Body of pancreas (tissue), 4 donors: Measurements from ENCODE around the gene KRT73. TPM values are rescaled to one million over a fixed set of nuclear protein-coding genes. Genes with fewer than 3 reads are reported as not detected.

Experiments
- ATAC-seq: fragments of 150-250 bp; one replicate; pipeline ENCODE4 v1.9.1; 2016
- DNase-seq, 4 donors: peaks; one replicate each; pipeline ENCODE4 v3.0.0-alpha.2; 2019
- H3K27ac ChIP-seq, 4 donors: fragments of 200-600 bp; sonication (generic); 1 replicate in 3 of 4; 2 replicates in 1 of 4; pipeline versions ENCODE4 v1.5.1 to v1.6.1; 2016 to 2019; ENCODE audit warnings: mild to moderate bottlenecking in 1 of 4, mixed read lengths in 1 of 4, moderate library complexity in 1 of 4
- H3K27me3 ChIP-seq, 2 donors: fragments of 200-600 bp; sonication (generic); one replicate each; pipeline ENCODE4 v1.6.0; 2016; ENCODE audit warnings: mild to moderate bottlenecking in 1 of 2
- H3K36me3 ChIP-seq, 2 donors: fragments of 200-600 bp; sonication (generic); replicated peaks in 1 of 2; 2 replicates each; pipeline ENCODE4 v1.5.1; 2016; ENCODE audit warnings: low read depth in 2 of 2; ENCODE audit not compliant: insufficient read depth in 1 of 2
- H3K4me1 ChIP-seq: fragments of 200-600 bp; sonication (generic); one replicate; pipeline ENCODE4 v1.6.0; 2016
- H3K4me3 ChIP-seq, 2 donors: fragments of 200-600 bp; sonication (generic); 1 replicate in 1 of 2; 2 replicates in 1 of 2; pipeline ENCODE4 v1.5.1; 2016 to 2019
- H3K9me3 ChIP-seq, 3 donors: fragments of 200-600 bp; sonication (generic); 1 replicate in 2 of 3; 2 replicates in 1 of 3; pipeline ENCODE4 v1.5.1; 2016
- POLR2A ChIP-seq, 3 donors: fragments of 450-650 bp; IDR thresholded peaks; one replicate each; pipeline ENCODE4 v1.6.1; 2016; ENCODE audit warnings: antibody characterized with exemption in 3 of 3, mild to moderate bottlenecking in 2 of 3
- WGBS, 2 donors: methylation state at CpG; one replicate each; pipeline ENCODE4 v1.1.5; 2017; 5-methylcytosine and 5-hydroxymethylcytosine counted together
- intact Hi-C: fragments of 100-400 bp; cut with DNase I; formaldehyde crosslinking; loops from one replicate; pipeline ENCODE4 v1.15.1; 2023
- total RNA-seq, 2 donors: library from RNA; depleted of rRNA; stranded (reverse); fragments of >200 nt; gene quantifications; one replicate each; pipeline ENCODE4 v1.1.0, GENCODE V29; 2016
- TF ChIP-seq, protein P1 (sequence below), 7 experiments: fragments of 450-650 bp in 4 of 7; fragments of 200-600 bp in 3 of 7; sonication (generic) in 3 of 7; IDR thresholded peaks; one replicate each; pipeline ENCODE4 v1.5.1; 2016 to 2019; ENCODE audit warnings: antibody characterized with exemption in 7 of 7

KRT73 gene
- total RNA-seq, 2 donors from 2014 or later = 1.3 TPM; not detected in 1

DNA sequence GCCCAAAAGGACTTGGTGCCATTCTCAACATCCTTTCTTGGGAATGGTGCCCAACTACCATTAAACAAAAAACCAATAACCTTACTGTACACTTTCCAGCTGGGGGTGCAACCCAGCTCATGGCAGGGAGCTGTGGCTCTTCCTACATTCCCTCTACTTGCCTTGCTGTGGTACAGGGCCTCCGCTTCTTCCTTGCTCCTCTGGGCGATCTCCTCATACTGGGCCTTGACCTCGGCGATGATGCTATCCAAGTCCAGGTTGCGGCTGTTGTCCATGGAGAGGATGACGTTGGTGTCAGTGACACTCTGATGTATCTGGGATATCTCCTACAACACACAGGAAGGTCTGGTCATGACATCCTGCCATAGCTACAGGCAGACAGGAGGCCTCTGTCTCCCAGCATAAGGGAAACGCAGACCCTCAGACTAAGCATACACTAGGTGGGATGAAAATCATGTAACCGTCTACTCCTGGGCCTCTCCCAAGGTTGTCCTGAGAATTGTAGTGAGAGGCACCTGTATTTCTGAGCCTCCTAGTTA lies 29.7 kb upstream of the KRT73 start:
- ATAC-seq = no peak
- Histone ChIP-seq H3K27me3 (no peaks in the 10 kb centered on the region), H3K27ac (no peak overlapping the region), H3K9me3 (no peaks in the 10 kb centered on the region), H3K4me1 (no peaks in the 10 kb centered on the region), H3K4me3 (no peak overlapping the region), H3K36me3 (no peaks in the 10 kb centered on the region)
- TF ChIP-seq, protein P1, sequence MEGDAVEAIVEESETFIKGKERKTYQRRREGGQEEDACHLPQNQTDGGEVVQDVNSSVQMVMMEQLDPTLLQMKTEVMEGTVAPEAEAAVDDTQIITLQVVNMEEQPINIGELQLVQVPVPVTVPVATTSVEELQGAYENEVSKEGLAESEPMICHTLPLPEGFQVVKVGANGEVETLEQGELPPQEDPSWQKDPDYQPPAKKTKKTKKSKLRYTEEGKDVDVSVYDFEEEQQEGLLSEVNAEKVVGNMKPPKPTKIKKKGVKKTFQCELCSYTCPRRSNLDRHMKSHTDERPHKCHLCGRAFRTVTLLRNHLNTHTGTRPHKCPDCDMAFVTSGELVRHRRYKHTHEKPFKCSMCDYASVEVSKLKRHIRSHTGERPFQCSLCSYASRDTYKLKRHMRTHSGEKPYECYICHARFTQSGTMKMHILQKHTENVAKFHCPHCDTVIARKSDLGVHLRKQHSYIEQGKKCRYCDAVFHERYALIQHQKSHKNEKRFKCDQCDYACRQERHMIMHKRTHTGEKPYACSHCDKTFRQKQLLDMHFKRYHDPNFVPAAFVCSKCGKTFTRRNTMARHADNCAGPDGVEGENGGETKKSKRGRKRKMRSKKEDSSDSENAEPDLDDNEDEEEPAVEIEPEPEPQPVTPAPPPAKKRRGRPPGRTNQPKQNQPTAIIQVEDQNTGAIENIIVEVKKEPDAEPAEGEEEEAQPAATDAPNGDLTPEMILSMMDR (IDR thresholded peaks at IDR 0.05) = no peak
- TF ChIP-seq POLR2A (IDR thresholded peaks at IDR 0.05) = no peak
- WGBS, 2 donors = 90 to 96% methylated on average over 7 to 8 of the region's 8 CpGs
- intact Hi-C loops = no loop called here
- DNase-seq = no peak

DNA sequence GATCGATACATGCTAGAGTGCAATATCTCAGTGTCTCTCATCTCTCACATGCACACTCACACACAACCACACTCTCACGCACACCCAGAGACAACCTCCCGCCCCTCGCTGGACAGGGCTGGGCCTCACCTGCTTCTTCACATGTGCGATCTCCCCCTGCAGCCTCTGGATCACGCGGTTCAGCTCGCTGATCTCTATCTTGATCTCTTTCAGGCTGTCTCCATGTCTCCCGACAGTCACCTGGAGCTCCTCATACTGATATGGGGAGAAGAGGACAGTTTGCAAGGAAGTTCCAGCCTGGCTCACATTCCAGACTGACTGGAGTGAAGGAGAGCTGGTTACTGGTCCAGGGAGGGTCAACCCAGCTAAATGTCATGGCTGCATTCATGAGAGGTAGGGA lies 29.2 kb upstream of the KRT73 start:
- intact Hi-C loops = no loop called here
- no peaks in the 10 kb centered on the region for H3K27me3 ChIP-seq
- H3K4me3 ChIP-seq = no peak overlapping the region
- ATAC-seq (no peak), DNase-seq (no peak)
- no peak for TF ChIP-seq POLR2A (IDR thresholded peaks at IDR 0.05)
- TF ChIP-seq, protein P1 (IDR thresholded peaks at IDR 0.05) = no peak
- H3K27ac ChIP-seq = no peak overlapping the region
- no peaks in the 10 kb centered on the region for H3K36me3 ChIP-seq
- H3K4me1 ChIP-seq = no peaks in the 10 kb centered on the region
- H3K9me3 ChIP-seq = no peaks in the 10 kb centered on the region
- 86 to 90% methylated on average over 9 of the region's 9 CpGs for WGBS, 2 donors

DNA sequence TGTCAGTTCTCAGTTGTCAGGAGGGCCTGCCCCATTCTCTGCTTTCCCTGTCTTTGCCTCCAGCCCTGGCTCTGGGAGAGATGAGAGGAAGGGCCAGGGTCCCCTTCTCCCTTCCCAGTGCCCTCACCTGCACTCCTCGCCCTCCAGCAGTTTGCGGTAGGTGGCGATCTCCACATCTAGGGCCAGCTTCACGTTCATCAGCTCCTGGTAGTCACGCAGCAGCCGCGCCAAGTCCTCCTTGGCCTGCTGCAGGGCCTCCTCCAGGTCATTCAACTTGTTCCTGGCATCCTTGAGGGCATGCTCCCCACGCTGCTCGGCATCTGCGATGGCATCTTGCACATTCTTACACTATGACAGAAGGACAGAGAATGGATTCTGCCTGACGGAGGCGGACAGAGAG lies 28.3 kb upstream of the KRT73 start:
- WGBS, 2 donors = 79 to 81% methylated on average over 12 of the region's 12 CpGs
- intact Hi-C loops = no loop called here
- H3K4me1 ChIP-seq = no peaks in the 10 kb centered on the region
- ATAC-seq = no peak
- H3K4me3 ChIP-seq = no peak overlapping the region
- H3K27me3 ChIP-seq = no peaks in the 10 kb centered on the region
- no peak overlapping the region for H3K27ac ChIP-seq
- DNase-seq = no peak
- no peaks in the 10 kb centered on the region for H3K36me3 ChIP-seq
- H3K9me3 ChIP-seq = no peaks in the 10 kb centered on the region
- TF ChIP-seq, protein P1 (IDR thresholded peaks at IDR 0.05) = no peak
- TF ChIP-seq POLR2A (IDR thresholded peaks at IDR 0.05) = no peak

DNA sequence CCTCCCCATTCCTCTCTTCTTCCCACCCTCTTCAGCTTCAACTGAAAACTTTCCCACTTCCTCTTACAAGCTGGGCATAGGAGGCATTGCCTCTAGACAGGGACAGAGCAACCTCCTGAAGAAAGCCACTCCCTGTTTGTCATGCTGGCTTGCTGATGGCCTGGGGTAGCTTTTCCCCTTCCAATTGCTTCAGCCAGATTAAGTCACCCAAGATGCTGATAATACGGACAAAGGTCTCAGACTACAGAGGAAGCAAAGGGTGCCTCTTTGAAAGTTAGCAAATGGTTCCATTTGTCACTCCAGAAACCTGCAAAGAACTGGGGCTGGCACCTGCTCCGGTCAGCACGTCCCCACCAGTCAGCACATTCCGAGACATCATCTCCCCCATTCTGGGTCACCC lies 27.6 kb upstream of the KRT73 start:
- TF ChIP-seq, protein P1 (IDR thresholded peaks at IDR 0.05) = no peak
- TF ChIP-seq POLR2A (IDR thresholded peaks at IDR 0.05) = no peak
- H3K4me1 ChIP-seq = no peaks in the 10 kb centered on the region
- 61 to 74% methylated on average over 4 of the region's 4 CpGs for WGBS, 2 donors
- H3K4me3 ChIP-seq = no peak overlapping the region
- intact Hi-C loops = no loop called here
- H3K27me3 ChIP-seq = no peaks in the 10 kb centered on the region
- no peak for DNase-seq
- H3K9me3 ChIP-seq = no peaks in the 10 kb centered on the region
- no peak overlapping the region for H3K27ac ChIP-seq
- ATAC-seq = no peak
- H3K36me3 ChIP-seq = no peaks in the 10 kb centered on the region

DNA sequence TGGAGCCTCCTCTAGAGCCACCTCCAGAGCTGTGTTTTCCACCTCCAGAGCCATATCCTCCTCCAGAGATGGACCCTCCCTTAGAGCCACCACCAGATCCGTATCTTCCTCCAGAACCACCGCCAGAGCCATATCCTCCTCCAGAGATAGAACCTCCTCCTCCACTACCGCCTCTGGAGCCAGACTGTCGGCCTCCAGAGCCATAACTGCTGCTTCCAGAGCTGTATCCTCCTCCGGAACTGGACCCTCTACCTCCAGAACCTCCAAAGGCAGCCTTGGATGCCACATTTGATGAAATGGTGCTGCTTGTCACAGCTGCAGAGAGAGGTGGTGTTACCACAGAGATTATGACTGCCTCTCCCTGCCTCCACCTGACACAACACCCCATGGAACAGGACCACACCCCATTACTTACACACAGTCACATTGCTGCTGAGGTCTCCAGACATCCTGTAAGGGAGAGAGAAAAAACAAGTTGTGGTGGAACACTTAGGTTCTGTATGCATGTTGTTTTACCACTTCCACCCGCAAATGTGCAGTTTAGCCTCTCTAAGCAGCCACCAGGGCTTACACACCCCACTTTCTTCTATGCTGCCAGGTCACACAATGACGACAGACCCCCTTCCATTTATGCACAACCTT lies 26.9 kb upstream of the KRT73 start:
- intact Hi-C loops = no loop called here
- H3K27ac ChIP-seq = no peak overlapping the region
- ATAC-seq (no peak), DNase-seq (no peak)
- H3K4me1 ChIP-seq = no peaks in the 10 kb centered on the region
- WGBS, 2 donors = 54 to 66% methylated on average over 7 of the region's 7 CpGs
- no peaks in the 10 kb centered on the region for H3K9me3 ChIP-seq
- TF ChIP-seq POLR2A (IDR thresholded peaks at IDR 0.05) = no peak
- TF ChIP-seq, protein P1 (IDR thresholded peaks at IDR 0.05) = no peak
- no peaks in the 10 kb centered on the region for H3K27me3 ChIP-seq
- H3K4me3 ChIP-seq = no peak overlapping the region
- H3K36me3 ChIP-seq = no peaks in the 10 kb centered on the region
